HG03060 (cell line): ENCODE measurements around the gene IAH1.

Experiments
- ATAC-seq: cut with Tn5 transposase; IDR thresholded peaks from one replicate; pipeline ENCODE4 v1.9.1; 2021; ENCODE audit warnings: low read depth, moderate number of reproducible peaks; ENCODE audit not compliant: unreplicated experiment

IAH1 gene

DNA sequence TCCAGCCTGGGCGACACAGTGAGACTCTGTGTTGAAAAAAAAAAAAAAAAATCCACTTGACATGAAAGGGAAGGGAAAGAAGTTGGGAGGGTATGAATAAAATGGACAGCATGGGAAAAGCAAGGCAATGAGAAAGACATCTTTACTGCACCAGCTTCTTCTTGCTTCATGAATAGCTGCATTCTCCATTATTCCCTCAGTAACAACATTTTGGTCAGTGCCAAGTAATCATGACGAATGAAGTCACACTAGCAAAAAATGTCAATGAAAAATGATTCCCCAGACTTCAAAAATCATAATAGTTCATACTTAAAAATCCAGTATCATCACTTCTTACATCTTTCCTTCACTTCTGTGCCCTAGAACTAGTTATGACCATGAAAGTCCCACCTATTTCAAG lies 50.9 kb downstream of the IAH1 start:
- no peak for ATAC-seq

DNA sequence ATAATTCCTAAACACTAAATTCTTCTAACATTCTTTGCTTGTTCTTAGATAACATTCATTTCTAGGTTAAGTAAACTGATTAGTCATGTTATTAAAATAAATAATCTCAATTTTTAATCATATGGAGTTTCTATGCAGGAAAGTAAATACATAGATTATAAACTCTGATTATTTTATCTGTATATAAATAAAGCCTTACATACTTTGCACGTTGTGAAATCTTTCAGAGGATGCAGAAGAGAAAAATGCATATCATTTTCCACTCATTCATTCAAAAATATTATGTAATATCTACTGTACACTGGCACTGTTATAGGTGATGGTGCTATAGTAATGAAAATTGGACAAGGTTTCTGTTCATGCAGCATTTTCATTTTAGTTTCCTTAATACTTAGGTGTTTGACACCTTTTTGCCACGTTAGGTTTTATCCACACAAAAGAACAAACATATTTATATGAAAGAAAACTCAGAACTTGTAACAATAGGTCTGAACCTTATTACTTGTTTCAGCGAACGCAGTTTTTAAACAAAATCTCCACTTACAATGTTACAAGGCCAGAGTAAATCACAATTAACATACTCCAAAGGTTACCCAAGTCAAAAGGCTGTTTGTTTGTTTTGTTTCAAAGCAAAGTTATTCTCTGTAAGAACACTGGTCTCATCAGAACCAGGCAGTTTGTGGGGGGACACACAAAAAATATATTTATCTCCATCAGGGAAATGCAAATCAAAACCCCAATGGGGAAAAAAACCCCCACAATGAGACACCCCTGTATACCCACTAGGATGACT lies 53.8 kb downstream of the IAH1 start:
- no peak for ATAC-seq

DNA sequence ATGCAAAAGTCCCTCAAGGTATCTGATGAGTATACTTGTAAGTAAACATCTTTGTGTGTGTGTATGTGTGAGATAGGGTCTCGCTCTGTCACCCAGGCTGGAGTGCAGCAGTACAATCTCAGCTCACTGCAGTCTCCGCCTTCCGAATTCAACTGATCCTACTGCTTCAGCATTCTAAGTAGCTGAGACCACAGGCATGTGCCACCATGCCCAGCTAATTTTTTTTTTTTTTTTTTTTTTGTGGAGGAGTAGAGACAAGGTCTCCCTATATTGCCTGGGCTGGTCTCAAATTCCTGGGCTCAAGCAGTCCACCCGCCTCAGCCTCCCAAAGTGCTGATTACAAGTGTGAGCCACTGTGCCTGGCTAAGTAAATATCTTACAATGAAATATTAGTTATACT lies 58.1 kb downstream of the IAH1 start:
- ATAC-seq, result no peak

DNA sequence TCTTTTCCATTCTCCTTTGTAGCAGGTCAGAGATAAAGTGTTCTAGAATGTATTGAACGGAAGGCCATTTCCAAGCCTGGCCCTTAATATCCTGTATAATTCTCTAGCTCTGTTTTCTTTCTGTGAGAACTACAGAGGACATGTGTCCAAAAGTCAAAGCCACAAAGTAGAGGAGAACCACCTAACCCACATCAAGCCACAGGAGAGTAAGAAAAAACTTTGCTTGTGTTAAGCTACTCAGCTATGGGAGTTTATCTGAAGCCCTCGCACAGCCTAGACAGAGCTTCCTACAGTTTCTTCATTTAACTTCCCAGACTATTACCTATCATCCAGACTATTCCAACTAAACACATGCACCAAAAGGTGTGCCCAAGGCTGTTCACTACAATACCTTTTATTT lies 59.3 kb downstream of the IAH1 start:
- ATAC-seq, result no peak

DNA sequence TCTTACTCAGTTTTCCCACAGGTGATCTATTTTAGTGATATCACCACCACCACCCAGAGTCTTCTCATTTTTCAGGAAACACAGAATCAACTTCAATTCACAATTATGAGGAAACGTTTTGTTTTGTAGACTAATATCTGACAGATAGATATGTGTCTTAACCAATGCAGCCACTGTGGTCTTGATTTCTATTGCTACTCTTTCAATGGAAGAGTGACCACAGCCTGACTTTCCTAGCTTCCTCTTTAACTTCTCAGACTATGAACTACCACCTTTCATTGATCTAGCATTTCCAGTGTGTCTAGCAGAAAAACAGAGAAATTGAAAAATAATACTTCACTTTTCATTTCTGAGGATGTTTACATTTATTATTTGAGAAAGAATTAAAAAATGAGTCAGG lies 60.8 kb downstream of the IAH1 start:
- no peak for ATAC-seq

DNA sequence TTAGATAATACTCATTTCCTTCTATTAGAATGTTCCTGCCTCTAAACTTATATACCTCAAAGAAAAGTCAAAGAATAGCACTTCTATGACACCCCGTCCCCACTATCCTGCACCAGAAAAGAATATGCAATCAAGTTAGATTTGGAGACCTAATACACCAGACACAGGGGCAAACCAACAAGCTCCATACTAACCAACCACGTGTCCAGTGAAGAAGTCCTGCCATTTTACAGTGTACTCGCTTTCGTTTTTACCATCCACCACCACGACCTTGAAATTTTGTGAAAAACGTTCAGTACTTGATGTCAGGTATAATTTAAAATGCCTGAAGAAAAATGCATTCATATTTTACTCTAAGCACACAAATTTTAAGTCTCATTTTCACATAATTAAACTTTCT lies 62.2 kb downstream of the IAH1 start:
- no peak for ATAC-seq

DNA sequence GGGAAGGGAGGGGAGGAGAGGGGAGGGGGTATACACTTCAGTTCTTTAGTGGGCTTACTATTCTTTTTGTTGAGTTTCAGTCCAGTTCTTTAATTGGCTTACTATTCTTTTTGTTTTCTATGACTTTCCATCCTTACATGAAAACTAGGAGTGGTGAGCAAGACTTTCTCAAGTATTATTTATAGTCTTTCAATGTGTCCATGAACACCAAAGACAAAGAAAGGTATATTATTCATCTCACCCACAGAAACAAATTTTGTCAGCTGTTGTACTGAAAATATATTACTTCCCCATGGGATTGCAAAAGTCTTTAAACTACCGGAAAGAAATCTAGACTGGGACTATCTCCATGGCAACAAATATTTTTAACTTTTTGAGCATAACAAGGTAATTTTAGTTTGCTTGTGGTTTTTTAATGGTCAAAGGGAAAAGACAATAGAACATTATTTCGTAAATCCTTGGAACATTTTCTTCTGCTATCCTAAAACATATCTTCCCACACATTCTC lies 63.7 kb downstream of the IAH1 start:
- no peak for ATAC-seq
